IMR-90 (cell line): ENCODE measurements around the gene CACNA1G. TPM values are rescaled to one million over a fixed set of nuclear protein-coding genes. Genes with fewer than 3 reads are reported as not detected.

Experiments
- ATAC-seq: fragments of 200-7000 bp; cut with Tn5 transposase; 2 replicates; pipeline ENCODE4 v1.9.1; 2020; ENCODE audit warnings: low read depth, mild to moderate bottlenecking, moderate library complexity
- BruUV-seq: library from RNA; stranded (reverse); fragments of 400-500 nt; replicated peaks from 2 replicates; lab custom pipeline; 2021; lab: Mats Ljungman, UMichigan
- CTCF ChIA-PET: fragments of 300-600 bp; formaldehyde crosslinking; extraction: SDS; loops from one replicate; lab custom pipeline; 2021; ENCODE audit warnings: antibody characterized with exemption; lab: Yijun Ruan, JAX
- POLR2A ChIA-PET: fragments of 300-600 bp; sonication (Branson Sonifier 250); formaldehyde crosslinking; loops from one replicate; lab custom pipeline; 2022; ENCODE audit warnings: antibody characterized with exemption; ENCODE audit not compliant: unreplicated experiment; lab: Charles Lee
- DNase-seq: peaks from one replicate; pipeline ENCODE4 v3.0.0; 2013
- H2AFZ ChIP-seq: replicated peaks from 2 replicates; pipeline ENCODE3; 2013; ENCODE audit warnings: low read length, mild to moderate bottlenecking; ENCODE audit not compliant: poor library complexity
- H2AK5ac ChIP-seq: 2 replicates; pipeline ENCODE4 v1.6.1; 2013; ENCODE audit warnings: low read depth, low read length, inconsistent platforms
- H2AK9ac ChIP-seq: replicated peaks from 2 replicates; pipeline ENCODE3; 2013; ENCODE audit warnings: mild to moderate bottlenecking, low read depth, low read length, moderate library complexity; ENCODE audit not compliant: poor library complexity
- H2BK120ac ChIP-seq: 2 replicates; pipeline ENCODE4 v1.6.1; 2013; ENCODE audit warnings: low read depth, low read length, inconsistent platforms
- H2BK15ac ChIP-seq: 3 replicates; pipeline ENCODE4 v1.6.1; 2013; ENCODE audit warnings: low read depth, low read length, inconsistent platforms
- H2BK20ac ChIP-seq: 2 replicates; pipeline ENCODE4 v1.6.1; 2013; ENCODE audit warnings: low read depth, mild to moderate bottlenecking, inconsistent platforms, low read length, moderate library complexity
- H2BK5ac ChIP-seq: 2 replicates; pipeline ENCODE4 v1.6.1; 2013; ENCODE audit warnings: mild to moderate bottlenecking, low read depth, low read length, inconsistent platforms; ENCODE audit not compliant: poor library complexity, severe bottlenecking
- H3K14ac ChIP-seq: replicated peaks from 2 replicates; pipeline ENCODE4 v1.6.1; 2013; ENCODE audit warnings: low read depth, low read length, inconsistent platforms
- H3K18ac ChIP-seq: 2 replicates; pipeline ENCODE4 v1.6.1; 2013; ENCODE audit warnings: low read depth, low read length, control low read depth
- H3K23ac ChIP-seq: 2 replicates; pipeline ENCODE4 v1.6.1; 2013; ENCODE audit warnings: low read depth, low read length, inconsistent platforms
- H3K27ac ChIP-seq: 2 replicates; pipeline ENCODE4 v1.5.1; 2013; ENCODE audit warnings: mild to moderate bottlenecking, control low read depth, low read length; ENCODE audit not compliant: insufficient read depth
- H3K27me3 ChIP-seq: 2 replicates; pipeline ENCODE4 v1.6.1; 2013; ENCODE audit warnings: low read length; ENCODE audit not compliant: control insufficient read depth, insufficient read depth
- H3K36me3 ChIP-seq: 2 replicates; pipeline ENCODE4 v1.6.1; 2013; ENCODE audit warnings: low read length, mixed read lengths; ENCODE audit not compliant: control insufficient read depth, insufficient read depth
- H3K4ac ChIP-seq: 2 replicates; pipeline ENCODE4 v1.6.1; 2013; ENCODE audit warnings: low read depth, low read length, inconsistent platforms
- H3K4me1 ChIP-seq: 2 replicates; pipeline ENCODE4 v1.6.1; 2013; ENCODE audit warnings: low read length, mixed read lengths; ENCODE audit not compliant: control insufficient read depth, insufficient read depth
- H3K4me2 ChIP-seq: 2 replicates; pipeline ENCODE4 v1.6.1; 2013; ENCODE audit warnings: low read depth, mild to moderate bottlenecking, control low read depth, low read length, moderate library complexity
- H3K4me3 ChIP-seq: 2 replicates; pipeline ENCODE4 v1.5.1; 2013; ENCODE audit warnings: low read depth, mild to moderate bottlenecking, control low read depth, low read length, moderate library complexity; ENCODE audit not compliant: insufficient read depth
- H3K56ac ChIP-seq: 2 replicates; pipeline ENCODE4 v1.6.1; 2013; ENCODE audit warnings: low read length, inconsistent platforms; ENCODE audit not compliant: insufficient read depth; ENCODE audit errors: extremely low read depth
- H3K79me1 ChIP-seq, 2 experiments: 2 replicates each; pipeline ENCODE4 v1.6.1; 2013; ENCODE audit warnings: low read length in 2 of 2, inconsistent platforms in 1 of 2, low read depth in 1 of 2
- H3K9ac ChIP-seq: 2 replicates; pipeline ENCODE4 v1.6.1; 2013; ENCODE audit warnings: low read depth, low read length, control low read depth
- H3K9me1 ChIP-seq: 2 replicates; pipeline ENCODE4 v1.6.1; 2013; ENCODE audit warnings: low read length, inconsistent platforms; ENCODE audit not compliant: insufficient read depth
- H3K9me3 ChIP-seq: 2 replicates; pipeline ENCODE4 v1.6.1; 2013; ENCODE audit warnings: low read length; ENCODE audit not compliant: control insufficient read depth, insufficient read depth
- H4K20me1 ChIP-seq: 2 replicates; pipeline ENCODE4 v1.6.1; 2013; ENCODE audit warnings: low read length, inconsistent platforms; ENCODE audit not compliant: insufficient read depth
- H4K5ac ChIP-seq: 2 replicates; pipeline ENCODE4 v1.6.1; 2013; ENCODE audit warnings: mild to moderate bottlenecking, low read depth, low read length, control low read depth
- H4K8ac ChIP-seq, 2 experiments: 2 replicates each; pipeline ENCODE4 v1.6.1; 2013; ENCODE audit warnings: low read depth in 2 of 2, low read length in 2 of 2, control low read depth in 1 of 2, inconsistent platforms in 1 of 2
- H4K91ac ChIP-seq: 2 replicates; pipeline ENCODE4 v1.6.1; 2013; ENCODE audit warnings: low read depth, low read length, inconsistent platforms; ENCODE audit not compliant: insufficient read depth
- FOS ChIP-seq: fragments of 150-350 bp; IDR thresholded peaks from 2 replicates; pipeline ENCODE4 v1.6.1; 2016; ENCODE audit warnings: low read depth, low read length
- MAFK ChIP-seq: IDR thresholded peaks from 2 replicates; pipeline ENCODE4 v1.6.1; 2012; ENCODE audit warnings: low read depth, low read length, improper control_type of control experiment
- RFX5 ChIP-seq: IDR thresholded peaks from 2 replicates; pipeline ENCODE4 v1.8.0; 2012; ENCODE audit warnings: low read depth, mild to moderate bottlenecking, low read length, moderate library complexity
- SMC3 ChIP-seq: fragments of 150-350 bp; IDR thresholded peaks from 2 replicates; pipeline ENCODE4 v1.6.1; 2016; ENCODE audit warnings: low read depth, mild to moderate bottlenecking, antibody characterized with exemption, low read length, moderate library complexity
- USF2 ChIP-seq: fragments of 150-350 bp; IDR thresholded peaks from 2 replicates; pipeline ENCODE4 v1.6.1; 2017; ENCODE audit warnings: mild to moderate bottlenecking, antibody characterized with exemption, low read length, low read depth
- WGBS, 2 experiments: methylation state at CpG; one replicate each; pipeline versions ENCODE4 v1.1.5 to v1.1.7; 2013; ENCODE audit warnings: missing lambda C conversion rate in 2 of 2; ENCODE audit not compliant: insufficient read length in 1 of 2; ENCODE audit errors: extremely low coverage in 2 of 2; 5-methylcytosine and 5-hydroxymethylcytosine counted together
- dilution Hi-C: fragments of 300-500 bp; cut with HindIII; formaldehyde crosslinking; loops from one replicate; pipeline ENCODE4 v1.14.3; 2018; ENCODE audit warnings: low sequenced_read_pairs; ENCODE audit not compliant: unreplicated experiment
- in situ Hi-C: fragments of 300-500 bp; cut with MboI; formaldehyde crosslinking; loops from 3 replicates; pipeline ENCODE4 v1.14.3; 2019; ENCODE audit warnings: low sequenced_read_pairs, inconsistent platforms, mixed read lengths
- intact Hi-C: fragments of 100-400 bp; cut with micrococcal nuclease; formaldehyde crosslinking; loops from 2 replicates; pipeline ENCODE4 v1.10.0; 2022
- polyA plus RNA-seq, 3 experiments: library from polyadenylated mRNA; depleted of rRNA; stranded (reverse); fragments of >200 nt; gene quantifications; 2 replicates each; pipeline ENCODE4 v1.2.3, GENCODE V29; 2012; ENCODE audit warnings: low replicate concordance in 1 of 3
- total RNA-seq: library from RNA; depleted of rRNA; stranded (reverse); fragments of >200 nt; gene quantifications from 2 replicates; pipeline ENCODE4 v1.2.3, GENCODE V29; 2012

Gene CACNA1G
- total and polyA plus RNA-seq, 2 of the 4 experiments (the other 2 are of a cell fraction), result under 0.01 to 0.03 TPM

DNA sequence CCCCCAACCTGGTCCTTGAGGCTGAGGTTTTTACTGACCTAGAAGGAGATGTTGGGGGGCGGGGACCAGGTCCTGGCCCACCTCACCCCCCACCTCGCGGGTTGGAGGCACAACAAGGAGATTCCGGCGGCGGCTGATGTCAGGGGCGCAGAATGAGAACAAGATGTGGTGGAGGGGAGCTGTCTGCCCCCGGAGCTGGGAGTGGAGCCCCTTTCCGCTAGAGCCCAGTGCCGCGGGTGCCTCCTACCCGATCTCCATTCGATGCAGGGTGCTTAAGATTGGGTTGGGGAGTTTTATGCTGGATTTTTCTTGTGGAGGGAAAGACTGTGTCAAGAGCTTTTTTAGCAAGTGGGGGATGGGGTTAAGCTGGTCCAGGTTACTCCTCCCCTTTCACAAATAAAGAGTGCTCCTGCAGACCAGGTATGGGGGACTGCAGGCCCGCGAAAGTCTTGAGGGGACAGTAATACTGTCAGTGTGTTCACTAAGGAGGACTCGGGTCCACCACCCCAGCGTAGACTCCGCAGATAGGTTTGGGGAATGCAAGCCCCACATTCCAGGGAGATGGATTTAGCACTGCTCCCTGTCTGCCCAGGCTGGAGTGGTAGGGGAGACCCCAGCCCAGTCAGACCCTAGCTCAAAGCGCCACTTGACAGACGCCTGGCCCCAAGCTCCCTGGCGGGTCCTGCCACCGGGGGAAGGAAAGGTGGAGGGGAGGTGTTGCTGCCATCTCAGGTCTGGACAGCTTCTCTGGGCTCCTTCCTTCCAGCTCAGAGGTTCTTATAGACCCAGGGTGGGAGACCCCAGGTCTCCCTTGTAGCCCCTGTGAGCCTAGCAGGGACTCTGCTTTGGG lies 2.0 kb downstream of the CACNA1G start (continued):
- no peak for TF ChIP-seq SMC3

- no TSS peak for BruUV-seq
- Histone ChIP-seq H3K9ac (no peak overlapping the region), H4K5ac (no peak overlapping the region), H3K56ac (no peak overlapping the region), H2BK120ac (no peak overlapping the region), H4K8ac (no peak overlapping the region), H4K20me1 (peaks cover 3% of the 10 kb centered on the region; the same call in 1 of the 2 replicates), H4K91ac (no peak overlapping the region), H3K4me2 (no peak overlapping the region), H3K27me3 (peaks cover 83% of the 10 kb centered on the region), H3K36me3 (no peaks in the 10 kb centered on the region), H3K9me1 (0 out of 2 replicates have a peak, but pooled peaks cover 5% of the 10 kb centered on the region), H2AFZ (no peak overlapping the region), H3K14ac (no peak overlapping the region), H3K4me3 (no peak overlapping the region), H3K4ac (no peak overlapping the region), H3K18ac (no peak overlapping the region), H3K27ac (no peak overlapping the region), H2BK5ac (no peak overlapping the region), H2AK9ac (no peak overlapping the region), H3K23ac (no peak overlapping the region), H2BK20ac (no peak overlapping the region), H3K9me3 (no peaks in the 10 kb centered on the region), H2BK15ac (no peak overlapping the region), H2AK5ac (no peak overlapping the region), H3K79me1 (no peaks in the 10 kb centered on the region), H3K4me1 (peaks cover 9% of the 10 kb centered on the region; the same call in 1 of the 2 replicates)
- ChIA-PET POLR2A (no interaction called here), CTCF (interaction anchor here (1.2 kb wide), 1 partner anchor 12 kb away, joined by 5 read pairs; no protein-coding TSS in a partner anchor)
- in situ Hi-C loops, result no loop called here
- dilution Hi-C loops, result no loop called here
- TF ChIP-seq MAFK (no peak), SMC3 (no peak), RFX5 (no peak), FOS (no peak), USF2 (no peak)
- DNase-seq (no peak), ATAC-seq (no peak)
- no CpG with 5 or more reads among the region's 4 CpGs for WGBS, 2 experiments
- intact Hi-C loops, result no loop called here
These were observed 2.6 kb downstream of the CACNA1G start for GRCh38 chr17:50563092-50563511.
